ENCODE results near the gene CIDEB. TPM values are rescaled to one million over a fixed set of nuclear protein-coding genes. Genes with fewer than 3 reads are reported as not detected.

The CIDEB gene
- total and polyA plus RNA-seq, 4 donors, result 3.3 to 17.2 (median 13.0) TPM

- no peak for DNase-seq
- H3K9me3 ChIP-seq (ENCODE audit: control insufficient read depth, low read length), result no peaks in the 10 kb centered on the region
- H3K36me3 ChIP-seq (ENCODE audit: control insufficient read depth in 1 of 2, insufficient read depth in 2 of 2, low read length in 1 of 2), result peaks cover 0 to 2% of the 10 kb centered on the region in 2 donors
- H3K27me3 ChIP-seq (ENCODE audit: control insufficient read depth in 1 of 2, insufficient read depth in 2 of 2, low read length in 1 of 2), result no peaks in the 10 kb centered on the region
- H3K4me1 ChIP-seq (ENCODE audit: control insufficient read depth in 1 of 2, insufficient read depth in 2 of 2, low read length in 2 of 2), result no peaks in the 10 kb centered on the region
- no peak overlapping the region for H3K27ac ChIP-seq (ENCODE audit: low read depth in 1 of 2, low read length in 2 of 2)
- intact Hi-C loops (cut with DNase I), result no loop called here
- H3K4me3 ChIP-seq (ENCODE audit: low read length in 2 of 2), result no peak overlapping the region
- no peak for ATAC-seq (ENCODE audit: low FRiP score)
- WGBS, 2 donors, result 92 to 94% methylated on average over 2 of the region's 2 CpGs
These were observed 35.3 kb downstream of the CIDEB start for GRCh38 chr14:24272467-24272866.

GRCh38 chr14:24271834-24272263 is 35.9 kb downstream of the CIDEB start:
- peak overlapping the region in 1 of 2 donors; percentile 30 for H3K27ac ChIP-seq (ENCODE audit: low read depth in 1 of 2, low read length in 2 of 2)
- 23 to 26% methylated on average over 3 of the region's 3 CpGs for WGBS, 2 donors
- intact Hi-C loops (cut with DNase I), result loop anchor here in 1 of 2 donors (1.0 kb wide), 1 partner anchor 29 kb away; no protein-coding TSS in a partner anchor

GRCh38 chr14:24271134-24271833 is 36.5 kb downstream of the CIDEB start, which contains the start of gene RABGGTA:
Gene RABGGTA (minus strand): TSS chr14:24271597. CDS start chr14:24271115, 482 bp downstream.
- Histone ChIP-seq H3K4me3 (ENCODE audit: low read length in 2 of 2) (peak within 1 kb of the TSS; percentile 54 to 64), H3K36me3 (ENCODE audit: control insufficient read depth in 1 of 2, insufficient read depth in 2 of 2, low read length in 1 of 2) (peaks cover 0 to 2% of the 10 kb centered on the region in 2 donors), H3K9me3 (ENCODE audit: control insufficient read depth, low read length) (no peaks in the 10 kb centered on the region), H3K27ac (ENCODE audit: low read depth in 1 of 2, low read length in 2 of 2) (peak within 1 kb of the TSS; percentile 58 to 79), H3K4me1 (ENCODE audit: control insufficient read depth in 1 of 2, insufficient read depth in 2 of 2, low read length in 2 of 2) (no peaks in the 10 kb centered on the region), H3K27me3 (ENCODE audit: control insufficient read depth in 1 of 2, insufficient read depth in 2 of 2, low read length in 1 of 2) (no peaks in the 10 kb centered on the region)
- ATAC-seq (ENCODE audit: low FRiP score) (peak; percentile 95), DNase-seq (peak; percentile 93 to 96)
- WGBS, 2 donors, result 0 to 1% methylated on average over 51 to 61 of the region's 61 CpGs
- intact Hi-C loops (cut with DNase I), result loop anchor here in 1 of 2 donors (1.0 kb wide), 1 partner anchor 28 kb away; no protein-coding TSS in a partner anchor

More at GRCh38 chr14:24271834-24272263, 35.9 kb downstream of the CIDEB start:
- Histone ChIP-seq H3K27me3 (ENCODE audit: control insufficient read depth in 1 of 2, insufficient read depth in 2 of 2, low read length in 1 of 2) (no peaks in the 10 kb centered on the region), H3K36me3 (ENCODE audit: control insufficient read depth in 1 of 2, insufficient read depth in 2 of 2, low read length in 1 of 2) (peaks cover 0 to 2% of the 10 kb centered on the region in 2 donors), H3K4me1 (ENCODE audit: control insufficient read depth in 1 of 2, insufficient read depth in 2 of 2, low read length in 2 of 2) (no peaks in the 10 kb centered on the region), H3K4me3 (ENCODE audit: low read length in 2 of 2) (peak overlapping the region in 1 of 2 donors; percentile 54), H3K9me3 (ENCODE audit: control insufficient read depth, low read length) (no peaks in the 10 kb centered on the region)
- DNase-seq, result no peak
- ATAC-seq (ENCODE audit: low FRiP score), result no peak

GRCh38 chr14:24270537-24271133 is 37.1 kb downstream of the CIDEB start:
- 12 to 15% methylated on average over 13 of the region's 13 CpGs for WGBS, 2 donors
- Histone ChIP-seq H3K4me3 (ENCODE audit: low read length in 2 of 2) (peak overlapping the region; percentile 54 to 64), H3K27me3 (ENCODE audit: control insufficient read depth in 1 of 2, insufficient read depth in 2 of 2, low read length in 1 of 2) (no peaks in the 10 kb centered on the region), H3K27ac (ENCODE audit: low read depth in 1 of 2, low read length in 2 of 2) (peak overlapping the region in 1 of 2 donors; percentile 79), H3K36me3 (ENCODE audit: control insufficient read depth in 1 of 2, insufficient read depth in 2 of 2, low read length in 1 of 2) (peaks cover 0 to 2% of the 10 kb centered on the region in 2 donors), H3K9me3 (ENCODE audit: control insufficient read depth, low read length) (no peaks in the 10 kb centered on the region), H3K4me1 (ENCODE audit: control insufficient read depth in 1 of 2, insufficient read depth in 2 of 2, low read length in 2 of 2) (no peaks in the 10 kb centered on the region)
- no peak for DNase-seq
- ATAC-seq (ENCODE audit: low FRiP score), result no peak
- intact Hi-C loops (cut with DNase I), result loop anchor here in 1 of 2 donors (1.0 kb wide), 1 partner anchor 27 kb away; no protein-coding TSS in a partner anchor

- 93 to 94% methylated on average over 14 of the region's 14 CpGs for WGBS, 2 donors
- intact Hi-C loops (cut with DNase I), result no loop called here
- Histone ChIP-seq H3K27ac (ENCODE audit: low read depth in 1 of 2, low read length in 2 of 2) (no peak overlapping the region), H3K36me3 (ENCODE audit: control insufficient read depth in 1 of 2, insufficient read depth in 2 of 2, low read length in 1 of 2) (peaks cover 0 to 4% of the 10 kb centered on the region in 2 donors), H3K4me3 (ENCODE audit: low read length in 2 of 2) (no peak overlapping the region), H3K4me1 (ENCODE audit: control insufficient read depth in 1 of 2, insufficient read depth in 2 of 2, low read length in 2 of 2) (no peaks in the 10 kb centered on the region), H3K27me3 (ENCODE audit: control insufficient read depth in 1 of 2, insufficient read depth in 2 of 2, low read length in 1 of 2) (no peaks in the 10 kb centered on the region), H3K9me3 (ENCODE audit: control insufficient read depth, low read length) (no peaks in the 10 kb centered on the region)
- no peak for DNase-seq
- no peak for ATAC-seq (ENCODE audit: low FRiP score)
These were observed 37.8 kb downstream of the CIDEB start for GRCh38 chr14:24269910-24270536.

- Histone ChIP-seq H3K27ac (ENCODE audit: low read depth in 1 of 2, low read length in 2 of 2) (no peak overlapping the region), H3K27me3 (ENCODE audit: control insufficient read depth in 1 of 2, insufficient read depth in 2 of 2, low read length in 1 of 2) (no peaks in the 10 kb centered on the region), H3K4me1 (ENCODE audit: control insufficient read depth in 1 of 2, insufficient read depth in 2 of 2, low read length in 2 of 2) (no peaks in the 10 kb centered on the region), H3K4me3 (ENCODE audit: low read length in 2 of 2) (no peak overlapping the region), H3K36me3 (ENCODE audit: control insufficient read depth in 1 of 2, insufficient read depth in 2 of 2, low read length in 1 of 2) (peaks cover 0 to 4% of the 10 kb centered on the region in 2 donors), H3K9me3 (ENCODE audit: control insufficient read depth, low read length) (no peaks in the 10 kb centered on the region)
- intact Hi-C loops (cut with DNase I), result no loop called here
- ATAC-seq (ENCODE audit: low FRiP score), result no peak
- DNase-seq, result peak in 1 of 2 donors; percentile 56
- 94 to 95% methylated on average over 8 of the region's 8 CpGs for WGBS, 2 donors
These were observed 38.4 kb downstream of the CIDEB start for GRCh38 chr14:24269368-24269767.

GRCh38 chr14:24268225-24268624 is 39.6 kb downstream of the CIDEB start:
- 89 to 91% methylated on average over 9 of the region's 9 CpGs for WGBS, 2 donors

GRCh38 chr14:24267516-24267915 is 40.3 kb downstream of the CIDEB start:
- H3K27me3 ChIP-seq (ENCODE audit: control insufficient read depth in 1 of 2, insufficient read depth in 2 of 2, low read length in 1 of 2), result no peaks in the 10 kb centered on the region
- H3K4me3 ChIP-seq (ENCODE audit: low read length in 2 of 2), result no peak overlapping the region
- 90 to 91% methylated on average over 9 of the region's 9 CpGs for WGBS, 2 donors
- no peak for ATAC-seq (ENCODE audit: low FRiP score)
- intact Hi-C loops (cut with DNase I), result no loop called here
- no peak overlapping the region for H3K27ac ChIP-seq (ENCODE audit: low read depth in 1 of 2, low read length in 2 of 2)
- no peaks in the 10 kb centered on the region for H3K9me3 ChIP-seq (ENCODE audit: control insufficient read depth, low read length)
- H3K4me1 ChIP-seq (ENCODE audit: control insufficient read depth in 1 of 2, insufficient read depth in 2 of 2, low read length in 2 of 2), result no peaks in the 10 kb centered on the region
- peaks cover 0 to 4% of the 10 kb centered on the region in 2 donors for H3K36me3 ChIP-seq (ENCODE audit: control insufficient read depth in 1 of 2, insufficient read depth in 2 of 2, low read length in 1 of 2)
- DNase-seq, result no peak

More at GRCh38 chr14:24268225-24268624, 39.6 kb downstream of the CIDEB start:
- H3K4me3 ChIP-seq (ENCODE audit: low read length in 2 of 2), result no peak overlapping the region
- no peak for ATAC-seq (ENCODE audit: low FRiP score)
- H3K9me3 ChIP-seq (ENCODE audit: control insufficient read depth, low read length), result no peaks in the 10 kb centered on the region
- intact Hi-C loops (cut with DNase I), result no loop called here
- no peak overlapping the region for H3K27ac ChIP-seq (ENCODE audit: low read depth in 1 of 2, low read length in 2 of 2)
- peak in 1 of 2 donors; percentile 39 for DNase-seq
- H3K4me1 ChIP-seq (ENCODE audit: control insufficient read depth in 1 of 2, insufficient read depth in 2 of 2, low read length in 2 of 2), result no peaks in the 10 kb centered on the region
- peaks cover 0 to 4% of the 10 kb centered on the region in 2 donors for H3K36me3 ChIP-seq (ENCODE audit: control insufficient read depth in 1 of 2, insufficient read depth in 2 of 2, low read length in 1 of 2)
- H3K27me3 ChIP-seq (ENCODE audit: control insufficient read depth in 1 of 2, insufficient read depth in 2 of 2, low read length in 1 of 2), result no peaks in the 10 kb centered on the region

Measured in aorta (tissue), 5 donors.